Measurements from ENCODE around the gene TEX30.
"Not testable (repeated sequence)": the region's sequence is repeated elsewhere in the genome, so short reads cannot be mapped to it uniquely, and the experiment has no call there.

TEX30 gene

DNA sequence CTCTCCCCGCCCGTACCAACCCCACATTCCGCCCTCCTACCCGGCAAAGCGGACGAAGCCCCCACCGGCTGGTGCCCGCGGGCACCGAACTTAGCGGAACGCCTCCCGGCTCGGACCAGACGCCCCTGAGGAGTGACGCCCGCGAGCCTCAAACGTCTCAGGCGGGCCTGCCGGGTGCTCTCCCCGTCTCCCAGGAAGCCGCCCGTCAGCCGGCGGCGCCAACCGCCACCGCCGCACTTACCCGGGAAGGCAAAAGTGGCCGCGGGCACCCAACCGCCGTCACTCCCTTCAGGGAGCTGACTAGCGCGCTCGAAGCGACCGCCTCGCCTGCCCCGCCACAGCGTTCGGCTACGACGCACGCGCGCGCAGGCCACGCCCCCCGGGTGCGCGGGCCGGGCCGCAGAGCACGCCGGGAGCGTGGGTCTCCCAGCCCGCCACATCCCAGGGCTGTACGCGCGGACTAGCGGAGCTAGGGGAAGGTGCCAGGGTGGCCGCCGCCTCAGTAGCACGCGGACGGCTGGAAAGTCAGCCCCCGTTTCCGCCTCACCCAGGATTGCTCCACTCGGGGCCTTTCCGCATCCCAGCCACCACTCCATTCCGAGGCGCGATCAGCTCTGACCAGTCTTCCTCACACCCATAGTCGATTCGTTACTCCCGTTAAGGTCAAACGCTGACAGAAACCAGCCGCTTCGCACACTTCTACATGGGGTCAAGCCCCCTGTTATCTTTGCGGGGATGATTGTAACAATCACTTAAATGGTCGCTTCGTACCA, at the start of gene TEX30:
TSS of gene TEX30 (minus strand) at position 346 of the 773 bp plus-strand sequence. CDS start 3,760 bp downstream, outside the sequence.
- DNase-seq (ENCODE audit: low read depth in 4 of 4, low spot score in 1 of 4): peak; percentile 61 to 80 (median 76)

DNA sequence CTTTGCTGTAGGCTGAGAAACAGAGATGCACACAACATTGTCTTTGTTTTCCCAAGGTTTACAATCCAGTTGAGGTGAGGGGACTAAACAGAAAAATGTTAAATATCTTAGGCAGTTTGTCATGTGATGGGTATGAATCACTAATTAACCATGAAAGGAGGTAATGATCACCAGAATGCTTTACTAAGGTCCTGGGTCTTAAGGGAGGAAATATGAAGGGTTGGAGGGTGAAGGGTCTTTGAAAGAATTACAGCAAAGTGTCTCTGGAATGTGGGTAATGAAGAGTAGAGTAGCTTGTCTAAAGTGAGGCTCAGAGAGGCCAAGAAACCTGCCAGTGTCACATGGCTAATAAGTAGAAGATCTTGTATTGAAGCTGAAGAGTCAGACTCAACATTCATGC, 44.3 kb upstream of the TEX30 start:
- no peak for DNase-seq (ENCODE audit: low read depth in 4 of 4, low spot score in 1 of 4)

DNA sequence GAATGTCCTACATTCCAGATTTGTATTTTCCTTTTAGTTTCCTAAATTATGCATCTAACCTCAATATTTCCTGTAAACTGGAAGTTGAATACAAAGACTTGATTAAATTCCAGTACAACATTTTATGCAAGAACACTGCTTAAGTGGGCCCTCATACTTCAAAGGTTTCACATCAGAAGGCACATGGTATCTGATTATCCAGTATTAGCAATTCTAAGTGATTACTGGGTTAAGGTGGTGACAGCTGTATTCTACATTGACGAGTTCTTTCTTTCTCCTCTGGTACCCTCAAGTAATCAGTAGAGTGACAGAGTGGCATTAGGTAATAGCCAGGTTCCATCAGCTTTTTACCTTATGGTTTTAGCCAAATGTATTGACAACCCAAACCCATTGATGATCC, 43.7 kb upstream of the TEX30 start:
- DNase-seq (ENCODE audit: low read depth in 4 of 4, low spot score in 1 of 4): no peak

DNA sequence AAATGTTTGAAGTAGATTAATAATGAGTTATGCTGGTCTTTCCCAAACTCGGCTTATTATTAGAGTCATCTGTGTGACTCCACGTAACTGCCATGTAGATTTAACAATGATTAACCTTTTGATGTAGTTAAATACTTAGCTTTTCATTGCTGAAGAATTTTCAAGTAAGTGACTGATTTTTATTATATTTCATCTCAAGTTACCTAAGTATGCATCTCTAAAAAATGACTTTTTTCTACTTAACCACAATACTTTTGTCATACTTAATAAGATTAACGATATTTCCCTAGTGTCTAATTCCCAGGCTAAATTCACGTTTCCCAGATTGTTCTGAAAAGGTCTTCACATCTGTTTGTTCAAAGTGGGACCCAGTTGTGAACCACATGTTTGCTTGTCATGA, 43.1 kb upstream of the TEX30 start:
- DNase-seq (ENCODE audit: low read depth in 4 of 4, low spot score in 1 of 4): no peak

DNA sequence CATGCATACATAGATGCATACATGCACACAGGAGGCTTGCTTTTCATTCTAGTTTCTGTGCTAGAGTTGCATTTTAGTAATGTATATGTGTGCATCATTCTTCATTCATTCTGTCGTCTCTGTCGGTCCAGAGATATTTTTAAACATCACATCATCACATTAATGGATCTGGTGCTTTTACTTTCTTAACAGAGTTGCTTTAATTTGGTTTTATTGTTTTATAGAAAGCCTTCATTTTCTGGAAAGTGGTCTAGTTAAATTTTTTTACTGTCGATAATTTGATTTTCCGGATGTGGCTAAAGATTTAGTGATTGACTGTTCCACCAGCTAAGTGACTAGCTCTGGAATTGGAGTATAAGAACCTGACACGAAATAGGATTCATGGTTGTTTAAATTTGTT, 42.2 kb upstream of the TEX30 start:
- DNase-seq (ENCODE audit: low read depth in 4 of 4, low spot score in 1 of 4): no peak

DNA sequence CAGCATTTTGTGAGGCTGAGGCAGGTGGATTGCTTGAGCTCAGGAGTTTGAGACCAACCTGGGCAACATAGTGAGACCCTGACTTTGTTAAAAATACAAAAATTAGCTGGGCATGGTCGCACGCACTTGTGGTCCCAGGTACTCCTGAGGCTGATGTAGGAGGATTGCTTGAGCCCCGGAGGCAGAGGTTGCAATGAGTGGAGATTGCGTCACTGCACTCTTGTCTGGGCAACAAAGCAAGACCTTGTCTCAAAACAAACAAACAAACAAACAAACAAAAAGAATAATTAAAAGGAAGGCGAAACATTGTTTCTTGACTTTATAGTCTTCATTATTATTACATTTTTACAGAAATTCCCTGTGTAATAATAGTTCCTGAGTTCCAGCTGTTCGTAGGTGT, 41.2 kb upstream of the TEX30 start:
- no peak for DNase-seq (ENCODE audit: low read depth in 4 of 4, low spot score in 1 of 4)

DNA sequence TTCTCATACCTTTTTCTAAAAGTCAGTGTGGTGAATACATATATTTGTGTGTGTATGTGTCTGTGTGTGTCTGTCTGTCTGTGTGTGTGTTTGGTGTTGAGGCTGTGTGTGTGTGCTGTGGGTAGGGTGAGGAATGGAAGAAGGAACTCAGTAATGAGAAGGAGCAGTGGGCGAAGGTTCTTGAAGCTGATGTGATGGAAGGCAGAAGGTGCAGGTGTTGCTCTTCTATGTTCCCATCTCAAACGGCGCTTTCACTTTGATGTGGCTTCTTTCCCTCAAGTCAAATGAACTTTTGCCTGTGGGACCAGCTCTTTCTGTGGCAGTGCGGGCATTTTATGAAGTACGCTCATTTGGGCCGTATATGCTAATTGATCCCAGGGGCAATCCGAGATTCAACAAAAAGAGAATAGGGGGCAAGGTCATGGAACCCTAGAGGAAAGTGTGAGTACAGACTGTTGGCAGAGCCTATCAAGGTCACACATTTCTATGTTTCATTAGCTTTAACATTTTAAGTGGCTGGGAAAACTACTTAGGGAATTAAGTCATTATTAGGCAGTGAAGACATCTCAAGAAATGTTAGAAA, 40.5 kb upstream of the TEX30 start:
- no peak for DNase-seq (ENCODE audit: low read depth in 4 of 4, low spot score in 1 of 4)

DNA sequence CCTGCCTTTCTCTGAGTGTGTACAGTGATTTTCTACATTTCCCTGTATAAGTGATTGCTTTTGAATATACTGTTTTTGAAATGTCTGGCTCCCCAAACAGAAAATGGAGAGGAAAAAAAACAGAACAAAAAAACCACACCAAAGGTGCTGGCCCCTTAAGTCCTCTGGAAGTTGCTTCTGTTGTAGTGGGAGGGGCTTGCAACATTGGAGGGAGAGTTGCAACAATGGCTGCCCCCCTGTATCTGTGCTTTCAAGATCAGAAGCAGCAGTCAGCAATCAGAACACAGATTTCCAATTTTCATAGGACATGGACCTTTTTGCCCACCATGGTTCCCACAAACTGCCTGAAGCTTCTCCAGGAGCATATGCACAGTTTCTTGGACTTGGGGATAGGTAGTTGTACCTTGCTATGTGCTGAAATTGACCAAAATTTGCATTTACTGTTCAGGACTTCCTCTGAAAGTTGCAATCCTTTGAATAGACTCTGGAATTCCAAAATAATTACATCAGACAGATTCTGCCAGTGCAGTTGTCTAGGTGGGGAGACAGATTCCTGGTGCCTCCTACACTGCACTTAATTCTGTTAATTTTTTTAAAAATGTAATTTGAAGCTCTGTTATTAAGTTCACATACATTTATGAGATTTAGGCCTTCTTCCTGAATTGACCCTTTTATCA, 39.2 kb upstream of the TEX30 start:
- no peak for DNase-seq (ENCODE audit: low read depth in 4 of 4, low spot score in 1 of 4)

DNA sequence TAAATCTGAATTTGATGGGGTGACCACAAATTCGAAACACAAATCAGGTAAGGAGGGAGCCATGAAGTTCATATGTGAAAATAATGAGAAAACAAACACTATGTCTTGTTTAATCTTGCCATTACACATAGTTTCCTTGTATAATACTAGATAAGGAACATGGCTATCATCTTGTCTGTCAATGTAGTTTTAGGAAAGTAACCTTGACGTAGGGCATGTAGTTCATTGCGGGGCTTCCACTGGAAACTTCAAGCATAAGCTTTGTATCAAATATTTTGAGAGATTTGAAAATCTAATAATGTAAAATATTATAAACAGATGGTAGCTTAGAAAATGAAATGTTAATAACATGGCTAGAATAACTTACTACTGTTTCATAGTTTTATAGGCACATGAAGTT, 34.1 kb upstream of the TEX30 start:
- DNase-seq (ENCODE audit: low read depth in 4 of 4, low spot score in 1 of 4): no peak

DNA sequence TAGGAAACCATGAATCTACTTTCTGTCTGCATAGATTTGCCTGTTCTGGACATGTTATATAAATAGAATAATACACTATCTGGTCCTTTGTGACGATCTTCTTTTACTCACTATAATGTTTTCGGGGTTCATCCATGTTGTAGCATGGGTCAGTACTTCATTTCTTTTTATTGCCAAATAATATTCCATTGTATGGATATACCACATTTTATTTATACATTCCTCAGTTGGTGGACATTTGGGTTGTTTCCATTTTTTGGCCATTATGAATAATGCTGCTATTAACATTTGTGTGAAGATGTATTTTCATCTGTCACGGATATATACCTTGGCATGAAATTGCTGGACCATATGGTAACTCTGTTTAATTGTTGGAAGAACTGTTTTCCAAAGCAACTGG, 32.1 kb upstream of the TEX30 start:
- no peak for DNase-seq (ENCODE audit: low read depth in 4 of 4, low spot score in 1 of 4)

DNA sequence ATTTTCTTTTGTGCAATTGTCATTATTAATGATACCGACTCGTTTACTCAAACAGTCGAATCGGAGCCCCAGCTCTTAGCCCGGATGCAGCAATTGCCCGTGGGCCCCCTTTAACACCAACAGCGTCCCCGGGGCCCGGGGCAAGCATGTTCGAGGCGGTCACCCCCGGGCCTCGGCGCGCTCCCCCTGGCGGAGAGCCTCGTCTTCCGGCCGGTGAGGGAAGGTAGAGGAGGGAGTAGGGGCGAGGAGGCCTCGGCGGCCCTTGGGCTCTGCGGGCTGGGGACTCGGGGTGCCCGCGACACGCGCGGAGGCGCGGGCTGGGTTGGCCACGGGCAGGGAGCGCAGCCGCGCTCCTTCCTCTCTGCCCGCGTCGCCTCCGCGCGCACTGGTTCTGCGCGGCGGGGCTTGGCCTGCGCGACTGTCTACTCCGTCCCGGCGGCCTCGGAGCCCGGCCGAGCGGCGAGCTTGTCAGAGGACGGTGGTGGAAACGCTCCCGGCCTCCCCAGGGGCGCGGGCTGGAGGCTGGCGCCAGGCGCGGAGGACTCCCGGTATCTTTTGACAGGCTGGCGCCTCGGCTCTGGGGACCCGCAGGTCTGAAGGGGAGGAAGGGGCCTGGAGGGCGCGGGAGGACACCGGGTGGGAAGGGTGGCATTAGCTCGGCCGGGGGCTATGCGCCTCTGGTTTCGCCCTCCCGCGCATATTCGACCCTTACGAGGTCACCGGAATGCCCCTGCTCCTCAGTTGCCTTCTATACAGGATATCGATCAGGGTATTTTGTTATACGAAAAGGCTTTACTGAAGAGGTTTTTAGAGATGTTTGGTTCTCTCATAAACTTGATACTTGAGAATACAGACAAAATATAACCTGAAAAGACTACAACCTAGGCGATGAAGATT, 26.8 kb upstream of the TEX30 start:
- peak; percentile 57 to 78 (median 64) for DNase-seq (ENCODE audit: low read depth in 4 of 4, low spot score in 1 of 4)

DNA sequence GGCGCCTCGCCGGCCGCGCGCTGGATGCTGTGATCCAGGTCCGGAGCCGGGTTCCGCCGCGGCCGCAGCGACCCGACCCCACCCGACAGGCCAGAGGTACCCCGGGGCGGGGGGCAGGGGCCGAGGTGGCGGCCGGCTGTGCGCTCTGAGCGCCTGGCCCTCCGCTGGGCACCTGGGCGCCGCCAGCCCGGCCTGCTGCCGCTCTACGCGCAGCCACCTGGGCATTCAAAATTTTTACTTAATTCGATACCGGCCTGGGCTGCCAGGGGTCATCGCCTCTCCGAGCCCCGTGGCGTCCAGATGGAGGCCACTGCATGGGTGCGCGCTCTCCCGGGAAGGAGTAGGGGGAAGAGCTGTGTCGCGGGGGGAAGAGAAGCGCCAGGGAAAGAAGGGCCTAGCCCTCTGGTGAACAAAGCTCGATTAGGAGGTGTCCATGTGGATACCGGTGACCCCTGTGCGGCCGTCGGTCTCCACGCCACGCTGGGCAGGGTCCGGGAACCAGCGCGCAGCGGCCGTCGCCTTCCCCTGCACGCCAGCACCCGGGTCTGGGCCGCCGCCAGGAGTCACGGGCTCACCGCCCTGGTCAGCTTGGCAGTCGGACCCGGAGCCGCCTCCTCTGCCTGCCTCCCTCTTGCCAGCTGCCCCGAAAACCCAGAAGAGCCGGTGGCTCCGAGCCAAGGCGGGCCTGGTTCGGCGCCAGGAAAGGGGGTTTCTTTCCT, 26.0 kb upstream of the TEX30 start:
- no peak for DNase-seq (ENCODE audit: low read depth in 4 of 4, low spot score in 1 of 4)

DNA sequence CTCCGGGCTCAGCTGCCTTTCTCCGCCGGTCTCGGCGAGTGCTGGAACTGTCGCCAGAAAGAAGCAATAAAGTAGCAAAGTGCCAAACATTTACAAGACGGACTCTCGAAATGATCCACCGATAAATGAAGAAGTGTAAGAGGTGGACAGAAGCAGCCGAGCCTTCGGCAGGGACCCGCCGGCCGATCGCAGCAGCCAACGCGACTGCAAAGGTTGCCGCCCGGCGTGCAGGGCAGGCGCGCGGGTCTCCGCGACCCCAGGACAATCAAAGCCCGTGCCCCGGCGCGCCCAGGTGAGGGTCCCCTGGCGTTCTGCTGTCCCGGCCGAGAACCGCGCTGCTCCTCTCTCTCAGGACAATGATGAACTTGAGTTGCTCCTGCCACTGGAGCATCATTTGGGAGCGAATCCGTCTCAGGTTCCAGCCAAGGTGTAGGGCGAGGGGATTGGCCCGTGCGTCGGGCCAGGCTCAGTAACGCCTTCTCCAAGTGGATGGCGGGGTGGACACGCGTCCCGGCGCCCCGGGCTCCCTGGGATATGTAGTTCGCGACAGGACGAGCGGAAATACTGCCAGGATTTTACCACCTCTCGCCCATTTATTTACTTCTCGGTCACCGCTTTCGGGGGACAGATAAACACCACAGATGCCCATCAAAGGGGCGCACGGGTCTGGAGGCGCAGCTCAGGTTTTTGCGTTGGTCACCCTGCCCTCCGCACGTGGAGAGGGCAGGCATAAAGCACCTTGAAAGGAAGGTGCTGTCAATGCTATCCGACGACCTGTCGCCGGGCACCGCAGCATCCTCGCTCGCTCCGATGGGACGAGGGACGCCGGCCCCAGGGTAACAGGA, 25.2 kb upstream of the TEX30 start, which contains the start of the genes BIVM and POGLUT2:
TSS of gene BIVM (plus strand) at position 539 of the 845 bp plus-strand sequence. CDS start 8,149 bp downstream, outside the sequence.
TSS of gene POGLUT2 (minus strand) at position 396 of the 845 bp plus-strand sequence. CDS start at position 90, 306 bp downstream.
- peak; percentile 45 to 77 (median 59) for DNase-seq (ENCODE audit: low read depth in 4 of 4, low spot score in 1 of 4)

DNA sequence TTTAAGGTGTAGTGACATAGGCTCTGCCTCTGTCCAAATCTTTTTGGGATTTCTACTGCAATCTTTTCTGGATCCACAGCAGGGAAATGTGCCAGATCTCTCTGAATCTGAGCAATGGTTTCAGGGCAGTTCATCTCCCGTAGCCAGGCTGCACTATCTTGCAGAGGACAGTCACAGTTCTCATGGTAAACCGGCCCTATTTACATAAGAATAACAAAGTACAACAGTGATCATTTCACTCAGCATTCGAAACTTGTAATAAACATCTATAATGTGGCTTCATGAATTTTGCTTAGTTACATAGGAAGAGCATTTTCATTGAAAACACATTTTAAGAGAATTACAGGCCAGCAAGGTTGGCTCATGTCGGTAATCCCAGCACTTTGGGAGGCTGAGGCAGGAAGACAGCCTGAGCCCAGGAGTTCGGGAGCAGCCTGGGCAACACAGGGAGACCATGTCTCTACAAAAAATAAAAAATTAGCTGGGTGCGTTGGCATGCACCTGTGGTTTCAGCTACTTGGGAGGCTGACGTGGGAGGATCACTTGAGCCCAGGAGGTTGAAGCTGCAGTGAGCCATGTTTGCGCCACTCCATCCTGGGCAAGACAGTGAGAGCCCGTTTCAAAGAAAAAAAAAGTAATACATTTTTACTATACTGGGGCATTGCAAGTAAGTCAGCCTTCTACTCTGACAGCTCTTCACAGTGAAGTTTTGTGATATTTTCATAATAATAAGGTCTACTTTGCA, 20.2 kb upstream of the TEX30 start:
- DNase-seq (ENCODE audit: low read depth in 4 of 4, low spot score in 1 of 4): no peak

DNA sequence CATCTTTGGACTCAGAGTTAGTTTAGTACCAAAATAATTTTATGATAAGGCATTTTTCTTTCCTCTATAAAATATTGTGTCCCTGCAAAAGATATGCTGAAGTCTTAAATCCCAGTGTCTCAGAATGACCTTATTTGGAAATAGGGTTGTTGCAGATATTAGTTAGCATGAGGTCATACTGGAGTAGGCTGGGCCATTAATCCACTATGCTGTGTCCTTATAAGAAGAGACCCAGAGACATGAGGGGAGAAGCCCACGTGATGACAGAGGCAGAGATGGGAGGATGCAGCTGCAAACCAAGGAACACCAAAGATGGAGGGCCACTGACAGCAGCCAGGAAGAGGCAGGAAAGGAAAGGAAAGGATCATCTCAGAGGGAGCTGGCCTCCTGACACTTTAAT, 18.8 kb upstream of the TEX30 start:
- DNase-seq (ENCODE audit: low read depth in 4 of 4, low spot score in 1 of 4): no peak

DNA sequence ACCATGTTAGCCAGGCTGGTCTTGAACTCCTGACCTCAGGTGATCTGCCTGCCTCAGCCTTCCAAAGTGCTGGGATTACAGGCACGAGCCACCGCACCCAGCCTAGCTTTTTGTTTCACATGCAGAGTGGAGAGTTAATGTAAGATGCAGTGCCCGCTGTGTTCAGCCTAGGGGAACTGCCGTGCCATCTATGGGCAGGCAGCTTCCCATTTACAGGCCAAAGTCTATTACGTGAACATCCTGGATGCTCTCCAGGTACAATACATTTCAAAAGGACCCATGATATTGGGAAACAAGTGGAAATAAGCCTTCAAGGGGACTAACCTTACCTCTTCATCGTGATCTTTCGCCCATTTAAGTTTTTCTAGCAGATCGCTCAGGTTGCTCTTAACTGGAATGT, 15.1 kb upstream of the TEX30 start:
- DNase-seq (ENCODE audit: low read depth in 4 of 4, low spot score in 1 of 4): no peak

DNA sequence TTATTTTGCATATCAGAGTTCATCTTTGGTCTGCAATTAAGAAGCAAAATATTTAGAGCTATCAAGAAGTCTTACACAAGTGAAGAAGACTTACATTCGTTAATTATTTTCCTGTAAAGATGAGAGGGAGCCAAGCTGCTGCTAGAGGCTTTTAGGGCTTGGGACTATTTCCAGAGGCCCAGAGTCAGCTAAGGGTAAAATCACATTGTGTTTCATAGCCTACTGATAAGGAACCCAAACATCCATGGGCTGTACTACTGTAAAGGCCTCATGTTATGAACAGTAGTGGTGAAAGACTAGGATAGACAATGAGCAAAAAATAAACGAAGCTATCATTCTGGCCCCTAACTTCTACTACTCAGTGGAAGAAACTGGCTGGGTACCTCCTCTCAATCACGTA, 10.9 kb upstream of the TEX30 start:
- DNase-seq (ENCODE audit: low read depth in 4 of 4, low spot score in 1 of 4): no peak

DNA sequence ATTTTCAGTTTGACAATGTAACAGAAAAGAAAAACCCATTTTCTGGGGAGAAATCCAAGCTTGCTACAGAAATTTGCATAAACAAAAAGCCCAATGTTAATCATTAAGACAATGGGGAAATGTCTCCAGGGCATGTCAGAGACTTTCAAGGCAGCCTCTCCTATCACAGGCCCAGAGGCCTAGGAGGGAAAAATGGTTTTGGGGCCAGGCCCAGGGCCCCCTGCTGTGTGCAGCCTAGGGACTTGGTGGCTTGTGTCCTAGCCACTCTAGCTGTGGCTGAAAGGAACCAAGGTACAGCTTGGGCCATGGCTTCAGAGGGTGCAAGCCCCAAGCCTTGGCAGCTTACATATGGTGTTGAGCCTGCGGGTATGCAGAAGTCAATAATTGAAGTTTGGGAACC, 8.0 kb upstream of the TEX30 start:
- no peak for DNase-seq (ENCODE audit: low read depth in 4 of 4, low spot score in 1 of 4)

DNA sequence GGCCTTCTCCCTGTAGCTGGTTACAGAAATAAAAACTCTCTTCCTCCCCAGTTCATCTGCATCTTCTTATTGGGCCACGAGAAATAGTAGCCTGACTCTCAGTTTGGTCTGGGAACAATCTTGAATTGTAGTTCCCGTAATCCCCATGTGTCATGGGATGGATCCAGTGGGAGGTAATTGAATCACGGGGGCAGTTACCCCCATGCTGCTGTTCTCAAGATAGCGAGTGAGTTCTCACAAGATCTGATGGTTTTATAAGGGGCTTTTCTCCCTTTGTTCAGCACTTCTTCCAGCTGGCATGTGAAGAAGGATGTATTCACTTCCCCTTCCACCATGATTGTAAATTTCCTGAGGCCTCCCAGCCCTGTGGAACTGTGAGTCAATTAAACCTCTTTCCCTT, 7.1 kb upstream of the TEX30 start:
- not testable (repeated sequence) for DNase-seq (ENCODE audit: low read depth in 4 of 4, low spot score in 1 of 4)
